Measurements from ENCODE around the gene FAF1.
A peak's percentile ranks its signal among the peaks of the same experiment; 100 is the strongest.

FAF1 gene

DNA sequence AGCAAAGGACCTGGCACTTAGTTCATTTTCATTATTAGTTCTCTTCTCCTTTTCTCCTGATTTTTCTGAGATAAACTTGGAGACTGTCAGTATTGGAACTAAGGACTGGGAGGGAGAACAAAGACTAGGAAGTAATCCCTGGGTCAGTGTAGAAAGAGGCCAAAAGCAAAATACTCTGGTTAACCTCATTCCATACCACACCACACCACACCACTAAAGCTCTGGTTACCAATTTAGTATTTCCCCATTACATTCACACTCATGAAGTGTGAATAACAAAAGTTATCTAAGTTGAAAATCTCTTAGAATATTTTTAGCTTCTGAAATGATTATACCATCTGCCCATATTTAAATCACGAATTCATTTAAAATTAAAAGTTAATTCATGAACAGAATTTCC is 467.9 kb downstream of the FAF1 start:
- DNase-seq (ENCODE audit: low read depth, low spot score) = no peak
- no peak overlapping the region for H3K4me3 ChIP-seq
- TF ChIP-seq FOXP2 (optimal IDR thresholded peaks at IDR 0.05; ENCODE audit: control extremely low read depth, extremely low read length, insufficient read depth) (no peak), EZH2 (IDR thresholded peaks at IDR 0.05) (no peak), POLR2AphosphoS5 (IDR thresholded peaks at IDR 0.05; ENCODE audit: borderline replicate concordance, low read depth, low read length) (no peak)
- no peak overlapping the region for H3K9ac ChIP-seq (ENCODE audit: insufficient read length)
- H3K27ac ChIP-seq = no peak overlapping the region
- H3K9me3 ChIP-seq (ENCODE audit: low read depth, low read length) = peaks cover 9% of the 10 kb centered on the region; the same call in 1 of the 2 replicates
- H3K36me3 ChIP-seq (ENCODE audit: insufficient read depth, low read length) = peaks cover 47% of the 10 kb centered on the region

DNA sequence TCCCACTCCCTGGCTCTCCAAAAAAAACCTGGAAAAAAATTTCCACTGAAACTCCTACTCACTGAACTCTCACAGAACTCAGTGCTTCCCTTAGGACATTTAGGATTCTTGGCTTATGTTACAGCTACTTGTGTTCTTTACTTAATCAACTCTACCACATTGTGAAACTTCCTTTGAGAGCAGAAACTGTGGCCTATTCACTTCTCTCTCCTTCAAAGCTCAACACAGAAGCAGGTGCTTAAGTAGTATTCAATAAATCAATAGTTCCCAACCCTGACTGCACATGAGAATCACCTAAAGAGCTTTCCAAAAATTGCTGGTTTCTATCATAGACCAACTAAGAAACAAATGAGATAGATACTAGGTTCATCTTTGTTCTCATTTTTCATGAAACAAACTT is 468.9 kb downstream of the FAF1 start:
- peak; percentile 8 for DNase-seq (ENCODE audit: low read depth, low spot score)
- Histone ChIP-seq H3K27ac (no peak overlapping the region), H3K36me3 (ENCODE audit: insufficient read depth, low read length) (peaks cover 37% of the 10 kb centered on the region), H3K4me3 (no peak overlapping the region), H3K9me3 (ENCODE audit: low read depth, low read length) (0 out of 2 replicates have a peak, but pooled peaks cover 4% of the 10 kb centered on the region), H3K9ac (ENCODE audit: insufficient read length) (no peak overlapping the region)
- TF ChIP-seq POLR2AphosphoS5 (IDR thresholded peaks at IDR 0.05; ENCODE audit: borderline replicate concordance, low read depth, low read length) (no peak), FOXP2 (optimal IDR thresholded peaks at IDR 0.05; ENCODE audit: control extremely low read depth, extremely low read length, insufficient read depth) (no peak), EZH2 (IDR thresholded peaks at IDR 0.05) (no peak)

DNA sequence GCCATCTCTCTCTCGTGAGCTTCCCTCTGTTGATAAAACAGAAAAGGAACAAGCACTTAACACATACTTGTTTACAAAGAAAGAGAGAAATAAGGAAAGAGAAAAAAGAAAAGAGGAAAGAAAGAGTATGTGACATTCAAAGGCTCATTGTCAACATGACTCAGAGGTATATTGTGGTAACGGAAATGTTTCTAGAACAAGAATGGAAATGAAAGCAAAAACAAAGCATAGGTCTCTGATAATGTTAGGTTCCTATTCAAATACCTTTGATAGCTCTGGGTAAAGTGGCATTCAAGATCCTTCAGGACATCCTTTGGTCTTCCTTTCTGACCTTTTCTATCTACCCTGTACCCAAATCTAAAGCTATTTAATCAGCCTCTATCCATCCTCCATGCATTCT is 469.4 kb downstream of the FAF1 start:
- DNase-seq (ENCODE audit: low read depth, low spot score) = no peak
- no peak overlapping the region for H3K9ac ChIP-seq (ENCODE audit: insufficient read length)
- H3K36me3 ChIP-seq (ENCODE audit: insufficient read depth, low read length) = peaks cover 35% of the 10 kb centered on the region
- H3K27ac ChIP-seq = no peak overlapping the region
- no peak overlapping the region for H3K4me3 ChIP-seq
- TF ChIP-seq FOXP2 (optimal IDR thresholded peaks at IDR 0.05; ENCODE audit: control extremely low read depth, extremely low read length, insufficient read depth) (no peak), EZH2 (IDR thresholded peaks at IDR 0.05) (no peak), POLR2AphosphoS5 (IDR thresholded peaks at IDR 0.05; ENCODE audit: borderline replicate concordance, low read depth, low read length) (no peak)
- H3K9me3 ChIP-seq (ENCODE audit: low read depth, low read length) = 0 out of 2 replicates have a peak, but pooled peaks cover 4% of the 10 kb centered on the region

DNA sequence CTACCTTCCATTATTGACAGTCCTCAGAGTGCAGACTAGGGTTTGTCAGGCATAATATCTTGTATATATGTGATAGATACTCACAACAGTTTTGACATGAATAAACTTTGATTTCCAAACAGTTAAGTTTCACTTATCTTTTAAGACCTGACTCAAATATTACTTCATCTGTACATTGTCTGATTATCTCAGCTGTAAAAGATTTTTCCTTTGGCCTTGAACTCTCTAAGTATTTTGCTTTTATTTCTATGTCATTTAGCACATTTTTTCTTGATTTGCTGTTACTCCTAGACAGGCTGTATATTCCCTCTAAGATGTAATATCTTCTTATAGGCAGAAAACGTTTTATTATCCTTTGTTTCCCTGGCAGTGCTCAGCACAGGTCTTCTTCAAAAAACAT is 471.2 kb downstream of the FAF1 start:
- TF ChIP-seq POLR2AphosphoS5 (IDR thresholded peaks at IDR 0.05; ENCODE audit: borderline replicate concordance, low read depth, low read length) = no peak
- TF ChIP-seq FOXP2 (optimal IDR thresholded peaks at IDR 0.05; ENCODE audit: control extremely low read depth, extremely low read length, insufficient read depth) = no peak
- no peak for TF ChIP-seq EZH2 (IDR thresholded peaks at IDR 0.05)
- no peak overlapping the region for H3K4me3 ChIP-seq
- H3K36me3 ChIP-seq (ENCODE audit: insufficient read depth, low read length) = peaks cover 22% of the 10 kb centered on the region
- DNase-seq (ENCODE audit: low read depth, low spot score) = no peak
- H3K27ac ChIP-seq = no peak overlapping the region
- 0 out of 2 replicates have a peak, but pooled peaks cover 2% of the 10 kb centered on the region for H3K9me3 ChIP-seq (ENCODE audit: low read depth, low read length)
- no peak overlapping the region for H3K9ac ChIP-seq (ENCODE audit: insufficient read length)

DNA sequence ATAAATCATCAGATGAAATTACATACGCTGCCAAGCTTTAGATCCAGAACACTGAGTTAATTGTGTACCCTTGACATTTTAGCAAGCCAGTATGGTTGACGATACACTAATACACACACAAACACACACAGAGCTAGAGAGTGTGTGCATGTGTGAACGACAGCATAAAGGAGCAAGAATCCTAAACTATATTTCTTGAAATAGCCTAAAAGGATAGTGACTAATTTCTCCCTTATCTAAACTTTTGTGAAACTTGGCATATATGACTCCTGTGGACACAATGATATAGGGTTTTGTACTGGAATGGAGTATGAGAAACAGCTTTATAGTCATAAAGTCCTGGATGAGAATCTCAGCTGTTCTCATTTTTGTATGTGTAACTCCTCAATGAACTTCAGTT is 471.7 kb downstream of the FAF1 start:
- Histone ChIP-seq H3K9me3 (ENCODE audit: low read depth, low read length) (0 out of 2 replicates have a peak, but pooled peaks cover 2% of the 10 kb centered on the region), H3K27ac (no peak overlapping the region), H3K4me3 (no peak overlapping the region), H3K36me3 (ENCODE audit: insufficient read depth, low read length) (peaks cover 19% of the 10 kb centered on the region), H3K9ac (ENCODE audit: insufficient read length) (no peak overlapping the region)
- no peak for DNase-seq (ENCODE audit: low read depth, low spot score)
- TF ChIP-seq FOXP2 (optimal IDR thresholded peaks at IDR 0.05; ENCODE audit: control extremely low read depth, extremely low read length, insufficient read depth) = no peak
- no peak for TF ChIP-seq POLR2AphosphoS5 (IDR thresholded peaks at IDR 0.05; ENCODE audit: borderline replicate concordance, low read depth, low read length)
- TF ChIP-seq EZH2 (IDR thresholded peaks at IDR 0.05) = no peak

DNA sequence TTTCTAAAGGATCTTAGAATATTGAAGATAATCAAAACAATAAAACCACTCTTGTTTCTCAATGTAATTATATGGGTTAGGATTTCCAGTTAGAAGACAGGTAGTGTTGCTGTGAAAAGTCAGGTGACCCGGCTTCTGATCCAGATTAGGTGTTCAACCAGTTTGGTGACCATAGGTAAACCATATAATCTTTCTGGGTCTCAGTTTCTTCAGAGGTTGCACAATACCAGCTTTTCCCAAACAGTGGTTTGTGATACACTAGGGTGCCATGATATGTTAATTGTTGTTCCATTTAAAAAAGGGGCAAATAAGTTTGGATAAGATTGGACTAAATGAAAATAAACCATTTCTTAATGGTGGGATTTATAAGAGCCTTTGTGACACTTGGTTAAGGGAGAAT is 472.3 kb downstream of the FAF1 start:
- no peak for TF ChIP-seq POLR2AphosphoS5 (IDR thresholded peaks at IDR 0.05; ENCODE audit: borderline replicate concordance, low read depth, low read length)
- TF ChIP-seq EZH2 (IDR thresholded peaks at IDR 0.05) = no peak
- TF ChIP-seq FOXP2 (optimal IDR thresholded peaks at IDR 0.05; ENCODE audit: control extremely low read depth, extremely low read length, insufficient read depth) = no peak
- H3K9ac ChIP-seq (ENCODE audit: insufficient read length) = no peak overlapping the region
- 0 out of 2 replicates have a peak, but pooled peaks cover 2% of the 10 kb centered on the region for H3K9me3 ChIP-seq (ENCODE audit: low read depth, low read length)
- DNase-seq (ENCODE audit: low read depth, low spot score) = no peak
- H3K36me3 ChIP-seq (ENCODE audit: insufficient read depth, low read length) = peaks cover 19% of the 10 kb centered on the region
- no peak overlapping the region for H3K27ac ChIP-seq
- H3K4me3 ChIP-seq = no peak overlapping the region

DNA sequence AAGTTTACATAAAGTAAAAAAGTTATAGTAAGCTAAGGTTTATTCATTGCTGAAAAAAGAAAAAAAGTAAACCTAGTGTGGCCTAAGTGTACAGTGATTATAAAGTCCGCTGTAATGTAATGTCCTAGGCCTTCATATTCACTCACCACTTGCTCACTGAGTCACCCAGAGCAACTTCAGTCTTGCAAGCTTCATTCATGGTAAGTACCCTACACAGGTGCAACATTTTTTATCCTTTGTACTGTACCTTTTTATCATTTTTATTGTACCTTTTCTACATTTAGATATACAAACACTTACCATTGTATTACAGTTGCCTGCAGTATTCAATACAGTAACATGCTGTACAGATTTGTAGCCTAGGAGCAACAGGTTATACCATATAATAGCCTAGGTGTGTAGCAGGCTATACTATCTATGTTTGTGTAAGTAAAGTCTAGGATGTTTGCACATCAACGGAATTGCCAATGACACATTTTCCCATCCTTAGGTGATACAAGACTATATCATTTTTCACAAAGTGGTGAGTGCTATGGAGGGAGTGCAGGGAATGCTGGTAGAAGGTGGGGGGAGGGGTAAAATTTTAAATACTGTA is 478.8 kb downstream of the FAF1 start:
- Histone ChIP-seq H3K36me3 (ENCODE audit: insufficient read depth, low read length) (0 out of 2 replicates have a peak, but pooled peaks cover 8% of the 10 kb centered on the region), H3K4me3 (no peak overlapping the region), H3K27ac (no peak overlapping the region), H3K9ac (ENCODE audit: insufficient read length) (no peak overlapping the region), H3K9me3 (ENCODE audit: low read depth, low read length) (no peaks in the 10 kb centered on the region)
- no peak for DNase-seq (ENCODE audit: low read depth, low spot score)
- TF ChIP-seq FOXP2 (optimal IDR thresholded peaks at IDR 0.05; ENCODE audit: control extremely low read depth, extremely low read length, insufficient read depth) (no peak), EZH2 (IDR thresholded peaks at IDR 0.05) (no peak), POLR2AphosphoS5 (IDR thresholded peaks at IDR 0.05; ENCODE audit: borderline replicate concordance, low read depth, low read length) (no peak)

DNA sequence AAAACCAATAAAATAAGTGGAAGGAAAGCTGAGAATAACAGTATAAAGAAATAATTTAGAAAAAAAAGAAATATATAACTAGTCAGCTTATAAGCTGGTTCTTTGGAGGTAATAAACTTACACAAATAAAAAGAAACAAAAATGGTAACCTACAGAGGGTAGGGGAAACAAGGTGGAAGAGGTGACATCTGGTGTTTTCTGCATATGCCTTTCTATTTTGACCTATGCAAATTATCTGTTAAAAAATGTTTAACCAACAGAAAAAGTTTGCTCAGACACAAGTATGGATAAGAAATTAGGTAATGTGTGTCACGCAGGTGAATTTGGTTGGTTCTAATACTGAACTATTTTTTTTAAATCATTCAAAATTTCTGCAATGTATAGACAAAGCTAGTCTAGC is 483.3 kb downstream of the FAF1 start:
- H3K36me3 ChIP-seq (ENCODE audit: insufficient read depth, low read length) = peaks cover 22% of the 10 kb centered on the region
- H3K27ac ChIP-seq = no peak overlapping the region
- no peak overlapping the region for H3K4me3 ChIP-seq
- DNase-seq (ENCODE audit: low read depth, low spot score) = no peak
- H3K9ac ChIP-seq (ENCODE audit: insufficient read length) = no peak overlapping the region
- H3K9me3 ChIP-seq (ENCODE audit: low read depth, low read length) = no peaks in the 10 kb centered on the region
- TF ChIP-seq FOXP2 (optimal IDR thresholded peaks at IDR 0.05; ENCODE audit: control extremely low read depth, extremely low read length, insufficient read depth) (no peak), POLR2AphosphoS5 (IDR thresholded peaks at IDR 0.05; ENCODE audit: borderline replicate concordance, low read depth, low read length) (no peak), EZH2 (IDR thresholded peaks at IDR 0.05) (no peak)

Data from SK-N-MC (cell line).